ENCODE results near the gene PHF14. TPM values are rescaled to one million over a fixed set of nuclear protein-coding genes. Genes with fewer than 3 reads are reported as not detected.

The PHF14 gene
- total and polyA plus RNA-seq, 2 experiments from 2014 or later: 10.1 to 17.0 TPM

GRCh38 chr7:11021468-11021867, 47.8 kb downstream of the PHF14 start:
- in situ Hi-C loops (cut with MboI): no loop called here
- 97 to 100% methylated on average over 1 of the region's 1 CpG for WGBS, 2 experiments (ENCODE audit: low coverage in 1 of 2, low lambda C conversion rate in 2 of 2, missing lambda C conversion rate in 2 of 2)
- no peak overlapping the region for H2AFZ ChIP-seq

GRCh38 chr7:11026452-11027359, 53.0 kb downstream of the PHF14 start:
- H3K9me3 ChIP-seq (ENCODE audit: low read depth): no peaks in the 10 kb centered on the region
- peaks cover 3% of the 10 kb centered on the region; the same call in 1 of the 2 replicates for H3K36me3 ChIP-seq (ENCODE audit: low read depth)
- no peaks in the 10 kb centered on the region for H3K9me2 ChIP-seq (ENCODE audit: insufficient read depth)
- H3K27ac ChIP-seq: no peak overlapping the region
- TF ChIP-seq EZH2 (IDR thresholded peaks at IDR 0.05; ENCODE audit: insufficient read depth, poor library complexity, severe bottlenecking) (no peak), EZH2phosphoT487 (IDR thresholded peaks at IDR 0.05; ENCODE audit: insufficient read depth, low read depth) (no peak)
- no peak overlapping the region for H2AFZ ChIP-seq
- in situ Hi-C loops (cut with MboI): no loop called here
- H3K4me3 ChIP-seq: no peak overlapping the region
- no peaks in the 10 kb centered on the region for H3F3A ChIP-seq (ENCODE audit: insufficient read depth)
- no peaks in the 10 kb centered on the region for H3K27me3 ChIP-seq (replicated peaks; ENCODE audit: insufficient read depth)
- no peaks in the 10 kb centered on the region for H3K79me2 ChIP-seq (ENCODE audit: insufficient read depth)
- 69 to 80% methylated on average over 2 of the region's 2 CpGs for WGBS, 2 experiments (ENCODE audit: low coverage in 1 of 2, low lambda C conversion rate in 2 of 2, missing lambda C conversion rate in 2 of 2)
- no peaks in the 10 kb centered on the region for H3K4me1 ChIP-seq (ENCODE audit: insufficient read depth)
- no peak overlapping the region for H3K4me2 ChIP-seq (ENCODE audit: unreplicated experiment)
- no peak for DNase-seq
- no peaks in the 10 kb centered on the region for H4K20me1 ChIP-seq (ENCODE audit: insufficient read depth)
- no peak overlapping the region for H3K9ac ChIP-seq

More at GRCh38 chr7:11021468-11021867, 47.8 kb downstream of the PHF14 start:
- Histone ChIP-seq H3K9me2 (ENCODE audit: insufficient read depth) (no peaks in the 10 kb centered on the region), H3K4me3 (no peak overlapping the region), H3K9ac (no peak overlapping the region), H3F3A (ENCODE audit: insufficient read depth) (no peaks in the 10 kb centered on the region), H4K20me1 (ENCODE audit: insufficient read depth) (no peaks in the 10 kb centered on the region), H3K27ac (no peak overlapping the region), H3K79me2 (ENCODE audit: insufficient read depth) (peaks cover 25% of the 10 kb centered on the region), H3K36me3 (ENCODE audit: low read depth) (no peaks in the 10 kb centered on the region; the same call in 1 of the 2 replicates), H3K4me1 (ENCODE audit: insufficient read depth) (no peaks in the 10 kb centered on the region), H3K27me3 (replicated peaks; ENCODE audit: insufficient read depth) (no peaks in the 10 kb centered on the region), H3K4me2 (ENCODE audit: unreplicated experiment) (no peak overlapping the region), H3K9me3 (ENCODE audit: low read depth) (no peaks in the 10 kb centered on the region)
- no peak for TF ChIP-seq EZH2phosphoT487 (IDR thresholded peaks at IDR 0.05; ENCODE audit: insufficient read depth, low read depth)
- no peak for TF ChIP-seq EZH2 (IDR thresholded peaks at IDR 0.05; ENCODE audit: insufficient read depth, poor library complexity, severe bottlenecking)
- no peak for DNase-seq

- 96 to 99% methylated on average over 4 of the region's 4 CpGs for WGBS, 2 experiments (ENCODE audit: low coverage in 1 of 2, low lambda C conversion rate in 2 of 2, missing lambda C conversion rate in 2 of 2)
- Histone ChIP-seq H3K9me2 (ENCODE audit: insufficient read depth) (no peaks in the 10 kb centered on the region), H3K27ac (no peak overlapping the region), H4K20me1 (ENCODE audit: insufficient read depth) (no peaks in the 10 kb centered on the region), H3K79me2 (ENCODE audit: insufficient read depth) (no peaks in the 10 kb centered on the region), H3K4me1 (ENCODE audit: insufficient read depth) (no peaks in the 10 kb centered on the region), H3K27me3 (replicated peaks; ENCODE audit: insufficient read depth) (no peaks in the 10 kb centered on the region), H3K9me3 (ENCODE audit: low read depth) (no peaks in the 10 kb centered on the region), H2AFZ (no peak overlapping the region), H3K4me3 (no peak overlapping the region), H3K9ac (no peak overlapping the region), H3K4me2 (ENCODE audit: unreplicated experiment) (no peak overlapping the region), H3F3A (ENCODE audit: insufficient read depth) (no peaks in the 10 kb centered on the region), H3K36me3 (ENCODE audit: low read depth) (peaks cover 19% of the 10 kb centered on the region)
- TF ChIP-seq EZH2phosphoT487 (IDR thresholded peaks at IDR 0.05; ENCODE audit: insufficient read depth, low read depth) (no peak), EZH2 (IDR thresholded peaks at IDR 0.05; ENCODE audit: insufficient read depth, poor library complexity, severe bottlenecking) (no peak)
- DNase-seq: no peak
- in situ Hi-C loops (cut with MboI): no loop called here
Measured at GRCh38 chr7:11035661-11036060, 62.0 kb downstream of the PHF14 start.

- in situ Hi-C loops (cut with MboI): no loop called here
- no peak for DNase-seq
- no peaks in the 10 kb centered on the region for H4K20me1 ChIP-seq (ENCODE audit: insufficient read depth)
- H3K27me3 ChIP-seq (replicated peaks; ENCODE audit: insufficient read depth): no peaks in the 10 kb centered on the region
- H3K79me2 ChIP-seq (ENCODE audit: insufficient read depth): no peaks in the 10 kb centered on the region
- H3K9me3 ChIP-seq (ENCODE audit: low read depth): no peaks in the 10 kb centered on the region
- no peak overlapping the region for H3K4me2 ChIP-seq (ENCODE audit: unreplicated experiment)
- no peaks in the 10 kb centered on the region for H3F3A ChIP-seq (ENCODE audit: insufficient read depth)
- TF ChIP-seq EZH2phosphoT487 (IDR thresholded peaks at IDR 0.05; ENCODE audit: insufficient read depth, low read depth) (no peak), EZH2 (IDR thresholded peaks at IDR 0.05; ENCODE audit: insufficient read depth, poor library complexity, severe bottlenecking) (no peak)
- no peak overlapping the region for H3K9ac ChIP-seq
- H3K4me1 ChIP-seq (ENCODE audit: insufficient read depth): no peaks in the 10 kb centered on the region
- H3K27ac ChIP-seq: no peak overlapping the region
- peaks cover 33% of the 10 kb centered on the region for H3K36me3 ChIP-seq (ENCODE audit: low read depth)
- no peak overlapping the region for H2AFZ ChIP-seq
- H3K9me2 ChIP-seq (ENCODE audit: insufficient read depth): no peaks in the 10 kb centered on the region
- no peak overlapping the region for H3K4me3 ChIP-seq
Measured at GRCh38 chr7:11039974-11040373, 66.3 kb downstream of the PHF14 start.

Measured in GM23248 (cell line).